Gastroesophageal sphincter (tissue), 3 donors: Measurements from ENCODE around the gene ELAVL3.

Source experiments
- EP300 ChIP-seq: sonication (generic); formaldehyde crosslinking; IDR thresholded peaks from one replicate; pipeline ENCODE4 v1.6.1; 2017; ENCODE audit warnings: antibody characterized with exemption, mild to moderate bottlenecking
- POLR2A ChIP-seq, 2 donors: fragments of 450-650 bp; IDR thresholded peaks; one replicate each; pipeline ENCODE4 v1.6.1; 2017; ENCODE audit warnings: antibody characterized with exemption in 2 of 2, mild to moderate bottlenecking in 2 of 2, moderate library complexity in 1 of 2
- POLR2AphosphoS5 ChIP-seq: sonication (generic); formaldehyde crosslinking; IDR thresholded peaks from one replicate; pipeline ENCODE4 v1.6.1; 2017; ENCODE audit warnings: antibody characterized with exemption
- TF ChIP-seq, protein P1 (sequence below), 4 experiments: fragments of 200-600 bp in 2 of 4; fragments of 450-650 bp in 2 of 4; sonication (generic) in 1 of 4; IDR thresholded peaks; one replicate each; pipeline ENCODE4 v1.5.1; 2017 to 2019; ENCODE audit warnings: antibody characterized with exemption in 4 of 4, mild to moderate bottlenecking in 2 of 4, moderate library complexity in 2 of 4

DNA sequence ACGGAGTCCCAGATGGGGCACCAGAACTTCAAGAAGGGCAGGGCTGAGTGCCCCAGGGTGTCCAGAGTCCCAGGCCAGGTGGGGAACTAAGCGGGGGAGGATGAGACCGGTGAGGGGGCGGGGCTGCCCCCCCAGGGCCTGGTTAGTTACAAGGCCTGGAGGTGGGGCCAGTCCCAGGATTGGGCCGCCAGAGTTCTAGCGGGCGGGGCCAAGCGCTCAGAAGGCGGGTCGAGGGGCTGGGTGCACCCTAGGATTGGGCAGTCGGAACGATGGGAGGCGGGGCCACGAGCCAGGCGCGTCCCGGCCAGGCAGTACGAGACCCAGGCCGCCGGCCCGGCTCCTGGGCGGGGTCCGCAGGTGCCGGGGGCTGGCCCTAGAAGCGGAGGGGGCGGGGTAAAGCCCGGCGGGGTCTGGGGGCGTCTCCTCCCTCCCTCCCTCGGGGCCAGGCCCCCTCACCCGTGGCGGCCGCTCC is 24.2 kb upstream of the ELAVL3 start:
- TF ChIP-seq, protein P1, sequence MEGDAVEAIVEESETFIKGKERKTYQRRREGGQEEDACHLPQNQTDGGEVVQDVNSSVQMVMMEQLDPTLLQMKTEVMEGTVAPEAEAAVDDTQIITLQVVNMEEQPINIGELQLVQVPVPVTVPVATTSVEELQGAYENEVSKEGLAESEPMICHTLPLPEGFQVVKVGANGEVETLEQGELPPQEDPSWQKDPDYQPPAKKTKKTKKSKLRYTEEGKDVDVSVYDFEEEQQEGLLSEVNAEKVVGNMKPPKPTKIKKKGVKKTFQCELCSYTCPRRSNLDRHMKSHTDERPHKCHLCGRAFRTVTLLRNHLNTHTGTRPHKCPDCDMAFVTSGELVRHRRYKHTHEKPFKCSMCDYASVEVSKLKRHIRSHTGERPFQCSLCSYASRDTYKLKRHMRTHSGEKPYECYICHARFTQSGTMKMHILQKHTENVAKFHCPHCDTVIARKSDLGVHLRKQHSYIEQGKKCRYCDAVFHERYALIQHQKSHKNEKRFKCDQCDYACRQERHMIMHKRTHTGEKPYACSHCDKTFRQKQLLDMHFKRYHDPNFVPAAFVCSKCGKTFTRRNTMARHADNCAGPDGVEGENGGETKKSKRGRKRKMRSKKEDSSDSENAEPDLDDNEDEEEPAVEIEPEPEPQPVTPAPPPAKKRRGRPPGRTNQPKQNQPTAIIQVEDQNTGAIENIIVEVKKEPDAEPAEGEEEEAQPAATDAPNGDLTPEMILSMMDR (IDR thresholded peaks at IDR 0.05), result no peak
- TF ChIP-seq POLR2AphosphoS5 (peak; percentile 41), POLR2A (IDR thresholded peaks at IDR 0.05) (no peak), EP300 (no peak)
